ENCODE data around the gene SERTAD4.

SERTAD4 gene

GRCh38 chr1:210228158-210228557 is 4.4 kb upstream of the SERTAD4 start:
- TF ChIP-seq CTCF (IDR thresholded peaks at IDR 0.05) = no peak
- Histone ChIP-seq H3K36me3 (no peaks in the 10 kb centered on the region), H3K4me3 (ENCODE audit: low read depth in 1 of 2, low read length in 1 of 2) (no peak overlapping the region), H3K27ac (no peak overlapping the region), H3K9me3 (no peaks in the 10 kb centered on the region), H3K27me3 (peaks cover 83% of the 10 kb centered on the region), H3K4me1 (ENCODE audit: control insufficient read depth in 1 of 2, insufficient read depth in 1 of 2, low read depth in 1 of 2, low read length in 1 of 2) (no peaks in the 10 kb centered on the region)

GRCh38 chr1:210230149-210230695 is 2.4 kb upstream of the SERTAD4 start:
- no peaks in the 10 kb centered on the region for H3K36me3 ChIP-seq

GRCh38 chr1:210231846-210232510 is 618 bp upstream of the SERTAD4 start:
- H3K27me3 ChIP-seq = peaks cover 100% of the 10 kb centered on the region
- TF ChIP-seq CTCF (IDR thresholded peaks at IDR 0.05) = no peak

More at GRCh38 chr1:210230149-210230695, 2.4 kb upstream of the SERTAD4 start:
- TF ChIP-seq CTCF (IDR thresholded peaks at IDR 0.05) = no peak
- no peak overlapping the region for H3K4me3 ChIP-seq (ENCODE audit: low read depth in 1 of 2, low read length in 1 of 2)
- no peak overlapping the region for H3K27ac ChIP-seq
- H3K4me1 ChIP-seq (ENCODE audit: control insufficient read depth in 1 of 2, insufficient read depth in 1 of 2, low read depth in 1 of 2, low read length in 1 of 2) = no peaks in the 10 kb centered on the region
- peaks cover 89% of the 10 kb centered on the region for H3K27me3 ChIP-seq
- no peaks in the 10 kb centered on the region for H3K9me3 ChIP-seq

GRCh38 chr1:210233216-210233494 is 559 bp downstream of the SERTAD4 start:
- no peak overlapping the region for H3K27ac ChIP-seq

More at GRCh38 chr1:210231846-210232510, 618 bp upstream of the SERTAD4 start:
- no peaks in the 10 kb centered on the region for H3K4me1 ChIP-seq (ENCODE audit: control insufficient read depth in 1 of 2, insufficient read depth in 1 of 2, low read depth in 1 of 2, low read length in 1 of 2)
- no peak overlapping the region for H3K27ac ChIP-seq
- H3K9me3 ChIP-seq = no peaks in the 10 kb centered on the region
- H3K4me3 ChIP-seq (ENCODE audit: low read depth in 1 of 2, low read length in 1 of 2) = no peak overlapping the region
- H3K36me3 ChIP-seq = no peaks in the 10 kb centered on the region

GRCh38 chr1:210233495-210234328 is 1.1 kb downstream of the SERTAD4 start:
- peaks cover 100% of the 10 kb centered on the region for H3K27me3 ChIP-seq
- no peak overlapping the region for H3K27ac ChIP-seq
- TF ChIP-seq CTCF (IDR thresholded peaks at IDR 0.05) = no peak
- H3K9me3 ChIP-seq = no peaks in the 10 kb centered on the region
- no peak overlapping the region for H3K4me3 ChIP-seq (ENCODE audit: low read depth in 1 of 2, low read length in 1 of 2)
- H3K36me3 ChIP-seq = no peaks in the 10 kb centered on the region
- no peaks in the 10 kb centered on the region for H3K4me1 ChIP-seq (ENCODE audit: control insufficient read depth in 1 of 2, insufficient read depth in 1 of 2, low read depth in 1 of 2, low read length in 1 of 2)

More at GRCh38 chr1:210233216-210233494, 559 bp downstream of the SERTAD4 start:
- no peak for TF ChIP-seq CTCF (IDR thresholded peaks at IDR 0.05)
- no peak overlapping the region for H3K4me3 ChIP-seq (ENCODE audit: low read depth in 1 of 2, low read length in 1 of 2)
- no peaks in the 10 kb centered on the region for H3K36me3 ChIP-seq
- no peaks in the 10 kb centered on the region for H3K4me1 ChIP-seq (ENCODE audit: control insufficient read depth in 1 of 2, insufficient read depth in 1 of 2, low read depth in 1 of 2, low read length in 1 of 2)
- H3K9me3 ChIP-seq = no peaks in the 10 kb centered on the region
- peaks cover 100% of the 10 kb centered on the region for H3K27me3 ChIP-seq
